NT2/D1 (cell line): ENCODE results near the gene ZNF814.
"Not testable (repeated sequence)": the region's sequence is repeated elsewhere in the genome, so short reads cannot be mapped to it uniquely, and the experiment has no call there.

Experiments used
- SUZ12 ChIP-seq: IDR thresholded peaks from 2 replicates; pipeline ENCODE4 v1.6.1; 2011; ENCODE audit not compliant: insufficient read length, insufficient read depth; ENCODE audit errors: extremely low read depth
- ZNF274 ChIP-seq: IDR thresholded peaks from 2 replicates; pipeline ENCODE4 v1.6.1; 2011; ENCODE audit warnings: mild to moderate bottlenecking, low read depth, low read length

GRCh38 chr19:57847164-57847563, 41.7 kb downstream of the ZNF814 start:
- TF ChIP-seq ZNF274, SUZ12: not testable (repeated sequence)
